ENCODE results near the gene GNAZ.

The GNAZ gene

DNA sequence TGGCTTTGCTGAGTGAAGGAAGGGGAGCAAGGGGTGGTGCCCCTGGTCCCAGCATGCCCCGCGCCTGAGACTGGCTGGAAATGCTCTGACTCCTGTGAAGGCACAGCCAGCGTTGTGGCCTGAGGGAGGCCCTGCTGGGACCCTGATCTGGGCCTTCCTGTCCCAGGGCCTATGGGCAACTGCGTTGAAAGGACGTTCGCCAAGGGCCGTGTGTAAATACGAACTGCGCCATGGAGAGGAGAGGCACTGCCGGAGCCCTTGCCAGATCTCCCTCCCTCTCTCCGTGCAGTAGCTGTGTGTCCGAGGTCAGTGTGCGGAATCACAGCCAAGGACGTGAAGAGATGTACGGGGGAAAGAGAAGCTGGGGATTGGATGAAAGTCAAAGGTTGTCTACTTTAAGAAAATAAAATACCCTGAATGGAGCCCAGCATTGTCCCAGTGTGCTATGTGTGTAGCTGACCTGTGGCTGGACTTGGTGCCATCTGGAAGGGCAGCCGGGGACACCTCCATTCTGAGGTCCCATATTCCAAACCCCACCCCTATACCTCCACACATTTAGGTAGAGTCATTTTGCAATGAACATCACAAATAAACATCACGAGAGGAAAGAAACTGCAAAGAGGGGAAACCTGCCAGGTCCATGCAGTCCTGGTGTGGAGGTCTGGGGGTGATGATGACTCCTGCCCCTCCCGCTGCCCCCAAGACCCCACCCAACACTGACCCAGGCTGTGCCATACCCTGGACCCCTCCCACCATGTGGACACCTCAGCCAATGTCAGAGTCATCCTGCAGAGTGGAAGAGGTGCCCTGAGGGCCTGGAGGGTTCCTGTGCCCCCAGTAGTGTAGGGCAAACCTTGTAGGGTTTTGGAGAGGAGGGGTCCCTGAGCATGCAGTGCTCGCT is 54.5 kb downstream of the GNAZ start:
- Histone ChIP-seq H3K4me3 (ENCODE audit: low read depth, low read length) (no peak overlapping the region), H3K36me3 (ENCODE audit: control insufficient read depth, insufficient read depth, low read length) (no peaks in the 10 kb centered on the region), H3K4me1 (ENCODE audit: control insufficient read depth, insufficient read depth, low read length) (peaks cover 4% of the 10 kb centered on the region), H3K27me3 (ENCODE audit: control insufficient read depth, insufficient read depth, low read length) (peaks cover 6% of the 10 kb centered on the region), H3K9me3 (ENCODE audit: control insufficient read depth, insufficient read depth, low read length) (no peaks in the 10 kb centered on the region), H3K9ac (ENCODE audit: low read depth, low read length) (no peak overlapping the region)

DNA sequence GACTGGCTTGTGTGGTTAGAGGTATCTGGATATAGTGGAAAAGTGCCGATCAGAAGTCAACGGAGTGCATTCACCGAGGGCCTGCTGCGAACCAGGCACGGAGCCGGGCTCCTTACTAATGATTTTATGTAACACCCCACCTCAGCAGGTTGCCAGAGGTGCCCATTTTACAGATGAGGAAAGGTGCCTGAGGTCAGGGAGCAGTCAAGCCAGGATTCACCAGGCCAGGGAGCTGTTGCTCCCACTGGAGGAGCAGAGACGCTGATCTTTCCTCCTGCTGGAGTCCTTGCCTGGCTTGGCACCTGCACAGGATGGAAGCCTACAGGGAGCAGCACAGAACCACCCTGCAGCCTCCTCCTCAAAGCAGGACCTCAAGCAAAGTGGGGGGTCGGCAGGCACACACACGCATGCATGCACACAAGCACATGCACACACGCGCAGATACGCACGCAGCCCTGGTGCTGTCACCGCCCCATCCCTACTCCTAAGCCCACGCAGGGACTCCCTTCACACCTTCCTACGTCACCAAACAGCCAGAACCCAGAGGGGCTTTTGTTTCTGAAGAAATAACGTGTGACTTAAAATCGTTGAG is 55.3 kb downstream of the GNAZ start:
- no peak overlapping the region for H3K4me3 ChIP-seq (ENCODE audit: low read depth, low read length)
- no peaks in the 10 kb centered on the region for H3K9me3 ChIP-seq (ENCODE audit: control insufficient read depth, insufficient read depth, low read length)
- H3K27me3 ChIP-seq (ENCODE audit: control insufficient read depth, insufficient read depth, low read length), result peaks cover 6% of the 10 kb centered on the region
- no peak overlapping the region for H3K9ac ChIP-seq (ENCODE audit: low read depth, low read length)
- no peaks in the 10 kb centered on the region for H3K36me3 ChIP-seq (ENCODE audit: control insufficient read depth, insufficient read depth, low read length)
- H3K4me1 ChIP-seq (ENCODE audit: control insufficient read depth, insufficient read depth, low read length), result peaks cover 4% of the 10 kb centered on the region

DNA sequence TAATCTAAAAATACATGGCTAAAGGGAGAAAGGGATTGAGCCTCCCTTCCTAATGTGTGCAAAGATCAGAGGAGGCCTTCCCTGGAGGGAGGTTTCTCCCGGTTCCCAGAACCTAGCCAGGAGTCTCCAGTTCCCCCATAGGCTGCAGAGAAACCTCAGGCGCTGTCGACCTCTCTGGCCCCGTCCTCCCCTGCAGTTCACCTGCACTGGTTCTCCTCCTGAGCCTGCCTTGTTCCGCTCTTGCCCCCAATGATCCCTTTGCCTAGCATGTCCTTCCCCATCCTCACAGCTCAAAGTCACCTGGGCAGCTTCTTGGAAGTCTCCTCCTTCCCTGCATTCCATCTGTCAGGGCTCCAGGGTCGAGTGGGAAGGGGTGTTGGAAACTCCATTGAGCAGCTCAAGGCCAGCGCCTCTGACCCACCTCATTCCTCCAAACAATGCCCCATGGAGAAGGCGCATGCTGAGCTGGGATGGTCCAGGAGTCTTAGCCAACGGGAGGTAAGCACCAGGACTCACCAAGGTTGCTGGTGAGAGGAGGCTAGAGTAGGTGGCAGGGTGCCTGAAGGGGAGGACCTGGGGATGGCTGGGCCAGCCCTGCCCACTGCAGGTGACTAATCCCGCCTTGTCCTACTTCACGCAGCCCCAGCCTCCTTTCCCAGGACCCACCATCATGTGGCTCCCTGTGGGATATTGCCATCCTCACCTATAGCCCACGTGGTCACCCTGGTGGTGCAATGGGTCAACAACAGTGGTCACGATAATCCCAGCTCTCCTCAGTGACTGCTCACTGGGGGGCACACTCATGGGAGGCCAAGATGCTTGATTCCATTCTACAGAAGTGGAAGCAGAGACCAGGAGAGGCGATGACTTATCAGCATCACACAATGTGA is 56.1 kb downstream of the GNAZ start:
- no peak overlapping the region for H3K9ac ChIP-seq (ENCODE audit: low read depth, low read length)
- no peaks in the 10 kb centered on the region for H3K36me3 ChIP-seq (ENCODE audit: control insufficient read depth, insufficient read depth, low read length)
- H3K4me3 ChIP-seq (ENCODE audit: low read depth, low read length), result no peak overlapping the region
- H3K4me1 ChIP-seq (ENCODE audit: control insufficient read depth, insufficient read depth, low read length), result peaks cover 4% of the 10 kb centered on the region
- H3K9me3 ChIP-seq (ENCODE audit: control insufficient read depth, insufficient read depth, low read length), result no peaks in the 10 kb centered on the region
- peaks cover under 1% of the 10 kb centered on the region for H3K27me3 ChIP-seq (ENCODE audit: control insufficient read depth, insufficient read depth, low read length)

DNA sequence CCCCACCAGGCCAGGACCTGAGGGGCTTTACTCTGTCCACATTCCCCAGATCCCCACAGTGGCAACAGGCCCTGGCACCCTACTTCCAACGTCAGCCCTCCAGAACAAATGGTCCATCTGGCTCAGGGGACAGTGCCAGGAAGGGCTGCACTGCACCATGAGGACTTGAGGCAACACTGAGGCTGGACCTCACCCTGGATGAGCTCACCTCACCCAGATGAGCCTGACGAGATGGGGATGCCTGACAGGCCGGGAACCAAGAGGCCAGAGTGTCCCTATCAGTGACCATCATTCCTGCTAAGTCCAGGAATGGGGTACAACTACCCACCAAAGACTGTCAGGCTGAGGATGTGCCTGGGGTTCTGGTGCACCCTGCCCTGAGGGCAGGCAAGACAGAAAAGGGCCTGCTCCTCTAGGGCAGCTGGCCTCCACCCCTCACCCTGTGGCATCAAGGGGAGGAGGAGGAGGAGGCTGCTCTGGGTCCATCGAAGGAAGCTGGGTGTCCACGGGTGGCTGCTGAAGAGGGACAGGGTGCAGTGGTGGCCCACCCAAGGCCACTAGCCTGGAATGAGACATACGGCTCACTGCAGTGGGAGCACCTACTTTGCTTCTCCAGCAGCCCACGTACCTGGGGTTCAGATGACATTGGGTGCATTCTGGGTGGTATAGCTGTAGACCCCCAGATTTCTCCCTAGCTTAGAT is 56.9 kb downstream of the GNAZ start:
- peaks cover 4% of the 10 kb centered on the region for H3K4me1 ChIP-seq (ENCODE audit: control insufficient read depth, insufficient read depth, low read length)
- H3K36me3 ChIP-seq (ENCODE audit: control insufficient read depth, insufficient read depth, low read length), result no peaks in the 10 kb centered on the region
- H3K9ac ChIP-seq (ENCODE audit: low read depth, low read length), result no peak overlapping the region
- H3K27me3 ChIP-seq (ENCODE audit: control insufficient read depth, insufficient read depth, low read length), result no peaks in the 10 kb centered on the region
- no peaks in the 10 kb centered on the region for H3K9me3 ChIP-seq (ENCODE audit: control insufficient read depth, insufficient read depth, low read length)
- H3K4me3 ChIP-seq (ENCODE audit: low read depth, low read length), result no peak overlapping the region

DNA sequence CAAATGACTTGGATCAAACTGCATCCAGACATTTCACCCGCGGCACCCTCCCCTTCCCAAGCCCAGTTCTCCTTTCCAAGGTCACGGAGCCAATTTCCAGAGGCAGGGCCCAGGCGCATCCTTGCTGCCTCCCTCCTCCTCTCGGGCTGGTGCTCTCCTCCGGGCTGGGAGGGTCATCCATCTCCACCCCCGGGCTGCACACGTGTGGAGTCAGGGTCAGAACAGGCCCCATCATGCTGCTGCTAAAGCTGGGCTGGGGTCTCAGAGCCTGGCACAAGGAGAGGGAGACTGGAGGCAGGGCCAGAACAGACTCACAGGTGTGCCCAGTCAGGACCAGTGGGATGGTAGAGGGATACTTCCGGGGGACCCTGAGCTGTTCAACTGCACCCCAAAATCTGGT is 57.5 kb downstream of the GNAZ start:
- Histone ChIP-seq H3K4me3 (ENCODE audit: low read depth, low read length) (no peak overlapping the region), H3K4me1 (ENCODE audit: control insufficient read depth, insufficient read depth, low read length) (peaks cover 4% of the 10 kb centered on the region), H3K36me3 (ENCODE audit: control insufficient read depth, insufficient read depth, low read length) (no peaks in the 10 kb centered on the region), H3K9me3 (ENCODE audit: control insufficient read depth, insufficient read depth, low read length) (no peaks in the 10 kb centered on the region), H3K9ac (ENCODE audit: low read depth, low read length) (no peak overlapping the region), H3K27me3 (ENCODE audit: control insufficient read depth, insufficient read depth, low read length) (no peaks in the 10 kb centered on the region)

DNA sequence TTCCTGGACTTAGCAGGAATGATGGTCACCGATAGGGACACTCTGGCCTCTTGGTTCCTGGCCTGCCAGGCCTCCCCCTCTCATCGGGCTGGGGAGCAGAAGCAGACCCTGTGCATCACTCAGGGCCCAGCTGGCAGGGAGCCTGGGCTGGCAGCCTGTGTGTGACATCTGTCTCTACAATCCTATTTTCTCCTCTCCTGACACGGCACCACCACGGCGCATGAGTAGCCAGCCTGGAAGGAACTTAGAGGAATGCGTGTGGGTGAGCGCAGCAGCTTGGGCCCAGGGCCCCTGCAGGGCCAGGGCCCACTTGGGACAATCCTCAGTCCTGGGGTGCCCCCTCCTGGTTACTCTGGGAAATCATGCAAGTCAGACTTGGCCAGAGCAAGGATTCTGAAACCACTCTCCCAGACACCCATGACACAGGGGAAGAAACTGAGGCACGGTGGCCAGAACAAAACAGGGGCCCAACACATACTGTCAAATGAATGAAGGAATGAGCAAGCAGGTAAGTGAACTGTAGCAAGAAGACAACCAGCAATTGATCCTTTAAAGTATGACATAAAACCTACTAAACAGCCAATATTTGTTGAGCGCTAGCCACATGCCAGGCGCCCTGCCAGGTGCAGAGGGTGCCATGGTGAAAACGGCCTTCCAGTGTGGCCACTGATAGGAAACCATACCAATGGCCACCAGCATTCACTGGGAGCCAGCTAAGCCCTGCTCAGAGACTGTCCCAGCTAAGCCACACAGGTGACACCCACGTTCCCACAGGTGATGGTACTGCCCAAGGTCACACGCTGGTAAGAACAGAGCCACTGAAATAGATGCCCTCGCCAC is 58.2 kb downstream of the GNAZ start:
- H3K4me3 ChIP-seq (ENCODE audit: low read depth, low read length), result no peak overlapping the region
- peaks cover 4% of the 10 kb centered on the region for H3K4me1 ChIP-seq (ENCODE audit: control insufficient read depth, insufficient read depth, low read length)
- no peaks in the 10 kb centered on the region for H3K9me3 ChIP-seq (ENCODE audit: control insufficient read depth, insufficient read depth, low read length)
- no peaks in the 10 kb centered on the region for H3K27me3 ChIP-seq (ENCODE audit: control insufficient read depth, insufficient read depth, low read length)
- no peaks in the 10 kb centered on the region for H3K36me3 ChIP-seq (ENCODE audit: control insufficient read depth, insufficient read depth, low read length)
- H3K9ac ChIP-seq (ENCODE audit: low read depth, low read length), result no peak overlapping the region

DNA sequence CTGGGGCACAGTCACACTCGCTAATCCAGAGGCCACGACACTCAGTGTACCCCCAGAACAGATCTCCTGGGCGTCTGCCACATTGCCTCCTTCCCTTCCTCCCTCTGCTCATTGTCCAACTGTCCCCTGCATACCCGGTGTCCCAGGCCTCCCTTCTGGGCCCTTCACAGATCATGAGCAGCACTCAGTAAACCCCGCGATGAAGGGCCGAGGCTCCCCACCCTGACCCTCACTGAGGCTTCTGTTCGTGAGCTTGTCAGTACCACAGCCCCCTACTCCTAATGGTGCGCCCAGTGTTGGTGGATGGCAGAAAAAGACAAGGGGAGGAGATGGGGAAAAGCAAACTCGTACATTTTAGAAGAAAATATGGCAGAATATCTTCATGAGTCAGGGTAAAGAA is 58.8 kb downstream of the GNAZ start:
- H3K9me3 ChIP-seq (ENCODE audit: control insufficient read depth, insufficient read depth, low read length), result no peaks in the 10 kb centered on the region
- no peak overlapping the region for H3K9ac ChIP-seq (ENCODE audit: low read depth, low read length)
- H3K27me3 ChIP-seq (ENCODE audit: control insufficient read depth, insufficient read depth, low read length), result no peaks in the 10 kb centered on the region
- H3K36me3 ChIP-seq (ENCODE audit: control insufficient read depth, insufficient read depth, low read length), result no peaks in the 10 kb centered on the region
- H3K4me1 ChIP-seq (ENCODE audit: control insufficient read depth, insufficient read depth, low read length), result peaks cover 4% of the 10 kb centered on the region
- no peak overlapping the region for H3K4me3 ChIP-seq (ENCODE audit: low read depth, low read length)

DNA sequence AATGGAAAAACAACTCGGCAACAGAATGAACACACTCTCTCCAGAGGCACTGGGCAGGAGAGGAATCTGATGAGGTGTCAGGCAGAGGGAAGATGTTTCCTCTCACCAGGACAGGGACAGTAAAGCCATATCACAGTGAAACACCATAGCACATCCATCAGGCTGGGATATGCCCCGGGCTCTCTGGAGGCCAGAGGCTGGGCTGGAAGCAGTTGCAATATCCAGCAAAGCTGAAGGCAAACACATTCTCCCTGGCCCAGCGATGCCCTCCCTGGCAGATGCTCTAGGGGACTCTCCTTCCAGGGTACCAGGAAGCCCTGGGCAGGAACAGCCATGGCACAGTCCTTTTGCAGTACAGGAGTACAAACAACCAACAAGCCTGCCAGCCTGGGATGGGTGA is 60.4 kb downstream of the GNAZ start:
- Histone ChIP-seq H3K9me3 (ENCODE audit: control insufficient read depth, insufficient read depth, low read length) (no peaks in the 10 kb centered on the region), H3K4me1 (ENCODE audit: control insufficient read depth, insufficient read depth, low read length) (peaks cover 4% of the 10 kb centered on the region), H3K4me3 (ENCODE audit: low read depth, low read length) (no peak overlapping the region), H3K36me3 (ENCODE audit: control insufficient read depth, insufficient read depth, low read length) (no peaks in the 10 kb centered on the region), H3K9ac (ENCODE audit: low read depth, low read length) (no peak overlapping the region), H3K27me3 (ENCODE audit: control insufficient read depth, insufficient read depth, low read length) (no peaks in the 10 kb centered on the region)

DNA sequence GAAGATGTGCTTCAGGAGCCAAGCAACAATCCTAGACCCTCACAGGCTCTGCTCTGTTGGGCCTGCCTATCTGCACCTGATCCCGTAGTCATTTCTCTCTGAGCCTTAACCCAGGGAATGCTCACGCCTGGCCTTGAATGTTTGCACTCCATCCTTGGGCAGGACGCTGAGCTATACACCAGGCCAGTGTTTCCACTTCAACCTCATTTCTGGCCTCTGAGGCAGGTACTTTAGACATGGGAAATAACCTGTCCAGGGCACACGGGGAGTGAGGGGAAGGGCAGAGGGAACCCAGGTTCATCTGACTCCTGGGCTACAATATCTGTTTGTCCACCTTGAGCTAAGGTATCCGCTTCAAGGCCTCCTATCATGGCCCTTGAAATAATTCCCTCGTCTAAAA is 61.6 kb downstream of the GNAZ start:
- Histone ChIP-seq H3K9me3 (ENCODE audit: control insufficient read depth, insufficient read depth, low read length) (no peaks in the 10 kb centered on the region), H3K9ac (ENCODE audit: low read depth, low read length) (no peak overlapping the region), H3K4me3 (ENCODE audit: low read depth, low read length) (no peak overlapping the region), H3K27me3 (ENCODE audit: control insufficient read depth, insufficient read depth, low read length) (no peaks in the 10 kb centered on the region), H3K36me3 (ENCODE audit: control insufficient read depth, insufficient read depth, low read length) (no peaks in the 10 kb centered on the region), H3K4me1 (ENCODE audit: control insufficient read depth, insufficient read depth, low read length) (peaks cover 4% of the 10 kb centered on the region)

DNA sequence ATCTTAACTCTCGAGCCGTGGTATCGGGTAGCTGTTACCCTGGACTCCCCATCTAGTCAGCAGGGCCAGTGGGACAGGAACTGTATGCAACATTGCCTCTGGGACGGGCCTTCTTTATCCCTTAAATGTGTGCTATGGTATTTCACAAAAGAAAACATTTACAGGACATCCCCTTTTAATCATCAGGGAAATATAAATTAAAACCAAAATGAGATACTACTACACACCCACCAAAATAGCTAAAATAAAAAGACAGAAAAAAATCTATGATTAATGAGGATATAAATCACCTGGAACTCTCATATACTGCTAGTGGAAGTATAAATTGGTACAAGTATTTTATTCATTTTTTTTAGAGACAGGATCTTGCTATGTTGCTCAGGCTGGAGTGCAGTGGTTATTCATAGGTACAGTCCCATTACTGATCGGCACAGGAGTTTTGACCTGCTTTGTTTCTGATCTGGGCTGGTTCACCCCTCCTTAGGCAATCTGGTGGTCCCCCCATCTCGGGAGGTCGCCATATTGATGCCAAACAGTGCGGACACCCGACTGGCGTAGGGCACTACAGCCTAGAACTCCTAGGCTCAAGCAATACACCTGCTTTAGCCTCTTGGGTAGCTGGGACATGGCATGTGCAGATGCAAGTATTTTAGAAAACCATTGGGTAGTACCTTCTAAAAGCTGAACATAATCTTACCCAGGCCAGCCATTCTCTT is 62.2 kb downstream of the GNAZ start:
- Histone ChIP-seq H3K9me3 (ENCODE audit: control insufficient read depth, insufficient read depth, low read length) (no peaks in the 10 kb centered on the region), H3K4me3 (ENCODE audit: low read depth, low read length) (no peak overlapping the region), H3K9ac (ENCODE audit: low read depth, low read length) (no peak overlapping the region), H3K27me3 (ENCODE audit: control insufficient read depth, insufficient read depth, low read length) (no peaks in the 10 kb centered on the region), H3K36me3 (ENCODE audit: control insufficient read depth, insufficient read depth, low read length) (no peaks in the 10 kb centered on the region), H3K4me1 (ENCODE audit: control insufficient read depth, insufficient read depth, low read length) (peaks cover 4% of the 10 kb centered on the region)

All from iPS-15b (cell line).